ENCODE measurements around the gene PILRA. TPM values are rescaled to one million over a fixed set of nuclear protein-coding genes. Genes with fewer than 3 reads are reported as not detected.
"Not testable (repeated sequence)": the region's sequence is repeated elsewhere in the genome, so short reads cannot be mapped to it uniquely, and the experiment has no call there.

PILRA gene
- polyA plus RNA-seq, 4 donors: 0.81 to 5.0 (median 3.4) TPM

DNA sequence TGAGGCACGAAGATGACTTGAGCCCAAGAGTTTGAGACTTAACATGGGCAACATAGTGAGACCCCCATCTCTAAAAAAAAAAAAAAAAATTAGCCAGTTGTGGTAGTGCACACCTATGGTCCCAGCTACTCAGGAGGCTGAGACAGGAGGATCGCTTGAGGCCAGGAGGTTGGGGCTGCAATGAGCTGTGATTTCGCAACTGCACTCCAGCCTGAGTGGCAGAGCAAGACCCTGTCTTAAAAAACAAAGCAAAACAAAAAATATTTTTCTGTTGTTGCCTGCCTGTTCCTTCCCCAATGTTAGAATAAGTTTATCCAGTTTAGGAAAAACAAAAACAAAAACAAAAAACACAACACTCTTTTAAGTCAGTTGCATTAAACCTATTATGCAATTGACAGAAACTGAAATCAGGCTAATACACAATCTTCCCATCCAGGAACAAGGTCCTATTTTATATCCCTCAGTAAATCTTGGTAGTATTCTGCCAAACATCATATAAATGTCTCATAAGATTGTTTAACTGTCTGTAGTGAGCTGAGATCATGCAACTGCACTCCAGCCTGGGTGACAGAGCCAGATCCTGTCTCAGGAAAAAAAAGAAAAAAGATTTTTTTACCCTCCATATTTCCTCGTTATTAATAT, 4.9 kb downstream of the PILRA start:
- 74 to 78% (median 77%) methylated on average over 4 of the region's 4 CpGs for WGBS, 3 donors
- Histone ChIP-seq H3K4me3 (ENCODE audit: low read depth in 1 of 3, low read length in 3 of 3) (no peak overlapping the region), H3K27me3 (ENCODE audit: control insufficient read depth in 3 of 3, insufficient read depth in 3 of 3, low read length in 3 of 3) (no peaks in the 10 kb centered on the region), H3K36me3 (ENCODE audit: control insufficient read depth in 3 of 3, insufficient read depth in 2 of 3, low read depth in 1 of 3, low read length in 3 of 3) (peaks cover 0 to 2% (median 0%) of the 10 kb centered on the region in 3 donors), H3K27ac (ENCODE audit: low read depth in 1 of 3, low read length in 2 of 3) (no peak overlapping the region), H3K4me1 (ENCODE audit: control insufficient read depth in 3 of 3, insufficient read depth in 2 of 3, low read depth in 1 of 3, low read length in 2 of 3) (no peaks in the 10 kb centered on the region), H3K9me3 (ENCODE audit: control insufficient read depth in 2 of 2, insufficient read depth in 1 of 2, low read depth in 1 of 2, low read length in 1 of 2) (no peaks in the 10 kb centered on the region)
- FAIRE-seq (no peak), DNase-seq (no peak)

DNA sequence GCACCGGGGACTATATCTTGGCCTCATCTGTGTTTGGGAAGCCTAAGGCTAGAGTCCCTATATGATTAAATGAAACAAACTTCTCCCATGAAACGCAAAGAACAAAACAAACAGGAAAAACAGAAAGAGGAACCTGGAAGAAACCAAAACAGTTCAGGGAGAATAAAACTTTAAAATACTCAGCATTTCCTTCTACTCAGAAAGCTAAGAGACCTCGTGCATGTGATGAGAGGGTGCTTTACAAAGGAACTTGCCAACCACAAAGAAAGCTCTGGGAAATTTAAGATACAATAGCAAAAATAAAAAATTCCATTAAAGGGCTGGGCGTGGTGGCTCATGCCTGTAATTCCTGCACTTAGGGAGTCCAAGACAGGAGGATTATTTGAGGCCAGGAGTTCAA, 6.9 kb downstream of the PILRA start:
- WGBS, 3 donors: 76 to 84% (median 82%) methylated on average over 4 of the region's 4 CpGs
- no peaks in the 10 kb centered on the region for H3K4me1 ChIP-seq (ENCODE audit: control insufficient read depth in 3 of 3, insufficient read depth in 2 of 3, low read depth in 1 of 3, low read length in 2 of 3)
- no peaks in the 10 kb centered on the region for H3K36me3 ChIP-seq (ENCODE audit: control insufficient read depth in 3 of 3, insufficient read depth in 2 of 3, low read depth in 1 of 3, low read length in 3 of 3)
- no peak overlapping the region for H3K4me3 ChIP-seq (ENCODE audit: low read depth in 1 of 3, low read length in 3 of 3)
- no peaks in the 10 kb centered on the region for H3K27me3 ChIP-seq (ENCODE audit: control insufficient read depth in 3 of 3, insufficient read depth in 3 of 3, low read length in 3 of 3)
- no peaks in the 10 kb centered on the region for H3K9me3 ChIP-seq (ENCODE audit: control insufficient read depth in 2 of 2, insufficient read depth in 1 of 2, low read depth in 1 of 2, low read length in 1 of 2)
- DNase-seq: no peak
- no peak overlapping the region for H3K27ac ChIP-seq (ENCODE audit: low read depth in 1 of 3, low read length in 2 of 3)
- no peak for FAIRE-seq

DNA sequence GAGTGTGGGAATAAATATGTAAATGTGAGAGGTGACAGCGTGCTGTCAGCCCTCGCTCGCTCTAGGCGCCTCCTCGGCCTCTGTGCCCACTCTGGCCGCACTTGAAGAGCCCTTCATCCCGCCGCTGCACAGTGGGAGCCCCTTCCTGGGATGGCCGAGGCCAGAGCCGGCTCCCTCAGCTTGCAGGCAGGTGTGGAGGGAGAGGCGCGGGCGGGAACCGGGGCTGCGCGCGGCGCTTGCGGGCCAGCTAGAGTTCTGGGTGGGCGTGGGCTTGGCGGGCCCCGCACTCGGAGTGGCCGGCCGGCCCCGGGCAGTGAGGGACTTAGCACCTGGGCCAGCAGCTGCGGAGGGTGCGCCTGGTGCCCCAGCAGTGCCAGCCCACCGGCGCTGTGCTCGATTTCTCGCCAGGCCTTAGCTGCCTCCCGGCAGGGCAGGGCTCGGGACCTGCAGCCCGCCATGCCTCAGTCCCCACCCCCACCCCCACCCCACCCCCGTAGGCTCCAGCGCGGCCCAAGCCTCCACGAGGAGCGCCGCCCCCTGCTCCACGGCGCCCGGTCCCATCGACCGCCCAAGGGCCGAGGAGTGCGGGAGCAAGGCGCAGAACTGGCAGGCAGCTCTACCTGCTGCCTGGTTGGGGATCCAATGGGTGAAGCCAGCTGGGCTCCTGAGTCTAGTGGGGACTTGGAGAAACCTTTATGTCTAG, 8.4 kb downstream of the PILRA start:
- not testable (repeated sequence) for FAIRE-seq; H3K9me3 ChIP-seq (ENCODE audit: control insufficient read depth in 2 of 2, insufficient read depth in 1 of 2, low read depth in 1 of 2, low read length in 1 of 2); H3K27ac ChIP-seq (ENCODE audit: low read depth in 1 of 3, low read length in 2 of 3); H3K4me3 ChIP-seq (ENCODE audit: low read depth in 1 of 3, low read length in 3 of 3); H3K4me1 ChIP-seq (ENCODE audit: control insufficient read depth in 3 of 3, insufficient read depth in 2 of 3, low read depth in 1 of 3, low read length in 2 of 3); DNase-seq; H3K27me3 ChIP-seq (ENCODE audit: control insufficient read depth in 3 of 3, insufficient read depth in 3 of 3, low read length in 3 of 3); H3K36me3 ChIP-seq (ENCODE audit: control insufficient read depth in 3 of 3, insufficient read depth in 2 of 3, low read depth in 1 of 3, low read length in 3 of 3)
- 86 to 91% (median 89%) methylated on average over 32 to 49 of the region's 49 CpGs for WGBS, 3 donors

DNA sequence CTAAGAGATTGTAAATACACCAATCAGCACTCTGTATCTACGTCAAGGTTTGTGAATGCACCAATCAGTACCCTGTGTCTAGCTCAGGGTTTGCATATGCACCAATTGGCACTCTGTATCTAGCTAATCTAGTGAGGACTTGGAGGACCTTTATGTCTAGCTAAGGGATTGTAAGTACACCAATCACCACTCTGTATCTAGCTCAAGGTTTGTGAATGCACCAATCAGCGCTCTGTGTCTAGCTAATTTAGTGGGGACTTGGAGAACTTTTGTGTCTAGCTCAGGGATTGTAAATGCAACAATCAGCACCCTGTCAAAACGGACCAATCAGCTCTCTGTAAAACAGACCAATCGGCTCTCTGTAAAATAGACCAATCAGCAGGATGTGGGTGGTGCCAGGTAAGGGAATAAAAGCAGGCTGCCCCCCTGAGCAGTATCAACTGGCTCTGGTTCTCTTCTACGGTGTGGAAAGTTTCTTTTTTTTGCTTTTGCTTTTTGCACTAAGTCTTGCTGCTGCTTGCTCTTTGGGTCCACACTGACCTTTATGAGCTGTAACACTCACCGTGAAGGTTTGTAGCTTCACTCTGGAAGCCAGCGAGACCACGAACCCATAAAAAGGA, 9.1 kb downstream of the PILRA start:
- not testable (repeated sequence) for H3K4me3 ChIP-seq (ENCODE audit: low read depth in 1 of 3, low read length in 3 of 3); FAIRE-seq; H3K9me3 ChIP-seq (ENCODE audit: control insufficient read depth in 2 of 2, insufficient read depth in 1 of 2, low read depth in 1 of 2, low read length in 1 of 2)

GRCh38 chr7:100384628-100385294, 11.5 kb downstream of the PILRA start:
- H3K27ac ChIP-seq (ENCODE audit: low read depth in 1 of 3, low read length in 2 of 3): no peak overlapping the region
- 75 to 90% (median 88%) methylated on average over 6 of the region's 6 CpGs for WGBS, 3 donors
- no peak for FAIRE-seq
- H3K27me3 ChIP-seq (ENCODE audit: control insufficient read depth in 3 of 3, insufficient read depth in 3 of 3, low read length in 3 of 3): no peaks in the 10 kb centered on the region
- H3K4me1 ChIP-seq (ENCODE audit: control insufficient read depth in 3 of 3, insufficient read depth in 2 of 3, low read depth in 1 of 3, low read length in 2 of 3): no peaks in the 10 kb centered on the region
- no peak overlapping the region for H3K4me3 ChIP-seq (ENCODE audit: low read depth in 1 of 3, low read length in 3 of 3)
- no peaks in the 10 kb centered on the region for H3K36me3 ChIP-seq (ENCODE audit: control insufficient read depth in 3 of 3, insufficient read depth in 2 of 3, low read depth in 1 of 3, low read length in 3 of 3)
- no peak for DNase-seq
- H3K9me3 ChIP-seq (ENCODE audit: control insufficient read depth in 2 of 2, insufficient read depth in 1 of 2, low read depth in 1 of 2, low read length in 1 of 2): no peaks in the 10 kb centered on the region

More for the DNA sequence above, 9.1 kb downstream of the PILRA start:
- not testable (repeated sequence) for H3K4me1 ChIP-seq (ENCODE audit: control insufficient read depth in 3 of 3, insufficient read depth in 2 of 3, low read depth in 1 of 3, low read length in 2 of 3); H3K27ac ChIP-seq (ENCODE audit: low read depth in 1 of 3, low read length in 2 of 3); H3K36me3 ChIP-seq (ENCODE audit: control insufficient read depth in 3 of 3, insufficient read depth in 2 of 3, low read depth in 1 of 3, low read length in 3 of 3); DNase-seq; H3K27me3 ChIP-seq (ENCODE audit: control insufficient read depth in 3 of 3, insufficient read depth in 3 of 3, low read length in 3 of 3)
- WGBS, 3 donors: 79 to 86% (median 80%) methylated on average over 8 of the region's 8 CpGs

- Histone ChIP-seq H3K4me1 (ENCODE audit: control insufficient read depth in 3 of 3, insufficient read depth in 2 of 3, low read depth in 1 of 3, low read length in 2 of 3) (no peaks in the 10 kb centered on the region), H3K27me3 (ENCODE audit: control insufficient read depth in 3 of 3, insufficient read depth in 3 of 3, low read length in 3 of 3) (no peaks in the 10 kb centered on the region), H3K9me3 (ENCODE audit: control insufficient read depth in 2 of 2, insufficient read depth in 1 of 2, low read depth in 1 of 2, low read length in 1 of 2) (no peaks in the 10 kb centered on the region), H3K4me3 (ENCODE audit: low read depth in 1 of 3, low read length in 3 of 3) (no peak overlapping the region), H3K36me3 (ENCODE audit: control insufficient read depth in 3 of 3, insufficient read depth in 2 of 3, low read depth in 1 of 3, low read length in 3 of 3) (no peaks in the 10 kb centered on the region), H3K27ac (ENCODE audit: low read depth in 1 of 3, low read length in 2 of 3) (no peak overlapping the region)
- FAIRE-seq (no peak), DNase-seq (no peak)
- 66 to 82% (median 80%) methylated on average over 5 of the region's 5 CpGs for WGBS, 3 donors
Observed at GRCh38 chr7:100386940-100387339, 13.7 kb downstream of the PILRA start.

- H3K4me1 ChIP-seq (ENCODE audit: control insufficient read depth in 3 of 3, insufficient read depth in 2 of 3, low read depth in 1 of 3, low read length in 2 of 3): no peaks in the 10 kb centered on the region
- H3K36me3 ChIP-seq (ENCODE audit: control insufficient read depth in 3 of 3, insufficient read depth in 2 of 3, low read depth in 1 of 3, low read length in 3 of 3): no peaks in the 10 kb centered on the region
- no peak overlapping the region for H3K27ac ChIP-seq (ENCODE audit: low read depth in 1 of 3, low read length in 2 of 3)
- no peak overlapping the region for H3K4me3 ChIP-seq (ENCODE audit: low read depth in 1 of 3, low read length in 3 of 3)
- no peaks in the 10 kb centered on the region for H3K9me3 ChIP-seq (ENCODE audit: control insufficient read depth in 2 of 2, insufficient read depth in 1 of 2, low read depth in 1 of 2, low read length in 1 of 2)
- H3K27me3 ChIP-seq (ENCODE audit: control insufficient read depth in 3 of 3, insufficient read depth in 3 of 3, low read length in 3 of 3): no peaks in the 10 kb centered on the region
- WGBS, 3 donors: 80 to 86% (median 81%) methylated on average over 2 of the region's 2 CpGs
- DNase-seq (no peak), FAIRE-seq (no peak)
Observed at GRCh38 chr7:100387695-100388094, 14.4 kb downstream of the PILRA start.

- no peaks in the 10 kb centered on the region for H3K9me3 ChIP-seq (ENCODE audit: control insufficient read depth in 2 of 2, insufficient read depth in 1 of 2, low read depth in 1 of 2, low read length in 1 of 2)
- no peak for FAIRE-seq
- H3K4me3 ChIP-seq (ENCODE audit: low read depth in 1 of 3, low read length in 3 of 3): no peak overlapping the region
- H3K27ac ChIP-seq (ENCODE audit: low read depth in 1 of 3, low read length in 2 of 3): no peak overlapping the region
- WGBS, 3 donors: 61 to 67% (median 65%) methylated on average over 9 of the region's 9 CpGs
- H3K36me3 ChIP-seq (ENCODE audit: control insufficient read depth in 3 of 3, insufficient read depth in 2 of 3, low read depth in 1 of 3, low read length in 3 of 3): no peaks in the 10 kb centered on the region
- H3K4me1 ChIP-seq (ENCODE audit: control insufficient read depth in 3 of 3, insufficient read depth in 2 of 3, low read depth in 1 of 3, low read length in 2 of 3): no peaks in the 10 kb centered on the region
- no peak for DNase-seq
- H3K27me3 ChIP-seq (ENCODE audit: control insufficient read depth in 3 of 3, insufficient read depth in 3 of 3, low read length in 3 of 3): peaks cover 0 to 3% (median 0%) of the 10 kb centered on the region in 3 donors
Observed at GRCh38 chr7:100389437-100390088, 16.3 kb downstream of the PILRA start.
